Activated CD8-positive, alpha-beta memory T cell treated with anti-CD3 and anti-CD28 coated beads, Interleukin-2, amount 50 U/mL, for 4 hours (primary cell): ENCODE data around the gene OOSP2.
"Not testable (repeated sequence)": the region's sequence is repeated elsewhere in the genome, so short reads cannot be mapped to it uniquely, and the experiment has no call there.

Experiments
- DNase-seq: peaks from one replicate; pipeline ENCODE4 v3.0.0-alpha.2; 2020

OOSP2 gene, protein sequence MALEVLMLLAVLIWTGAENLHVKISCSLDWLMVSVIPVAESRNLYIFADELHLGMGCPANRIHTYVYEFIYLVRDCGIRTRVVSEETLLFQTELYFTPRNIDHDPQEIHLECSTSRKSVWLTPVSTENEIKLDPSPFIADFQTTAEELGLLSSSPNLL

GRCh38 chr11:60040109-60040508, at the start of gene OOSP2:
TSS of gene OOSP2 (plus strand) at chr11:60040409. CDS start at chr11:60040460, 51 bp downstream.
- DNase-seq = no peak

DNA sequence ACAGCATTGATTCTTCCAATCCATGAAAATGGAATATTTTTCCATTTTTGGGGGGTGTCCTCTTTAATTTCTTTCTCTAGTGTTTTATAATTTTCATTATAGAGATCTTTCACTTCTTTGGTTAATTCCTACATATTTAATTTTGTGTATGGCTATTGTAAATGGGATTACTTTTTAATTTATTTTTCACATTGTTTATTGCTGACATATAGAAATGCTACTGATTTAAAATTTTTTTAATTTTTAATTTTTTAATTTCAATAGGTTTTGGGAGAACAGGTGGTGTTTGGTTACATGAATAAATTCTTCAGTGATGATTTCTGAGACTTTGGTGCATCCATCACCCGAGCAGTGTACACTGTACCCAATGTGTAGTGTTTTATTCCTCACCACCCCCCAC, 49.8 kb upstream of the OOSP2 start:
- DNase-seq = no peak

- DNase-seq = no peak
These were observed 47.8 kb upstream of the OOSP2 start for GRCh38 chr11:59992425-59992824.

DNA sequence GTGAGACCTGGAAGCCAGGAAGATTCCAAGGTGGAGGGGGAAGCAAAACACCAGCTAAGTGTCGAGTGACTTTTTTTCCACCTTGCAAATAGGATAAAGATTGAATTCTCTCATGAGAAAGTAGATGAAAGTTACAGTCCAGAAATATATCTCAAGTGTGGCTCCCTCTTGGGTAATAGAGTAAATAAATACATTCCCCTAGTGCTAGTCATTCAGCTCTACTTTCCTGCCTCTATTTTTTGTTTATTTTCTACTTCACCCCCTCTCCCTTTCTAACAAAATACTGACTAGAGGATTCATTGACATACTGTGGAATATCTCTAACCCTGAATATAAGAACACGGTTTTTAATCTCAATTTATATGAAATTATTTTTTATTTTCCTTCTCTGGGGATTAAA, 42.4 kb upstream of the OOSP2 start:
- DNase-seq = no peak

DNA sequence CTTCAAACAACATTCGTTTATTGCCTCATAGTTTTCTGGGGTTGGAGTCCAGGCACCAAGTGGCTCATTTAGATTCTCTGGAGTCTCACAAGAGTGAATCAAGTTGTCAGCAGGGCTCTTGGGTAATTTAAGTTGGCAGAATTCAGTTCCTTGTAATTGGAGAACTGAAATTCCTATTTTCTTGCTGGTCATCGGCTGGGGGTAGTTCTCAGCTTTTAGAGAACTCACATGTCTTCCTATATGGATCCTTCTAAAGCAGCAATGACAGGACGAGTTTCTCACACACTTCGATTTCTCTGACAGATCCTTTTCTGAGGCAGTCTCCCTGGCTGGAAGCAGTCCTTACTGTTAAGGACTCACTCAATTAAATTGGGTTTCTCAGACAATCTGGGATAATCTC, 40.5 kb upstream of the OOSP2 start:
- no peak for DNase-seq

- no peak for DNase-seq
These were observed 36.5 kb upstream of the OOSP2 start for GRCh38 chr11:60003729-60004128.

- no peak for DNase-seq
These were observed 34.8 kb upstream of the OOSP2 start for GRCh38 chr11:60005360-60005759.

- no peak for DNase-seq
These were observed 23.3 kb upstream of the OOSP2 start, which contains the start of gene OOSP4B for GRCh38 chr11:60016881-60017280. TSS of gene OOSP4B (plus strand) at chr11:60017181.

GRCh38 chr11:60018058-60018457, 22.2 kb upstream of the OOSP2 start:
- no peak for DNase-seq

DNA sequence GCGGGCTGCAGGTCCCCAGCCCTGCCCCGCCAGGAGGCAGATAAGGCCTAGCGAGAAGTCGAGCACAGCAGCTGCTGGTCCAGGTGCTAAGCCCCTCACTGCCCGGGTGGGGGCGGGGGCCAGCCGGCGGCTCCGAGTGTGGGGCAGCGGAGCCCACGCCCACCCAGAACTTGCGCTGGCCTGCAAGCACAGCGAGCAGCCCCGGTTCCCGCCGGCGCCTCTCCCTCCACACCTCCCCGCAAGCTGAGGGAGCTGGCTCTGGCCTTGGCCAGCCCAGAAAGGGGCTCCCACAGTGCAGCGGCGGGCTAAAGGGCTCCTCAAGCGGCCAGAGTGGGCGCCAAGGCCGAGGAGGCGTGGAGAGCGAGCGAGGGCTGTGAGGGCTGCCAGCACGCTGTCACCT, 19.8 kb upstream of the OOSP2 start:
- not testable (repeated sequence) for DNase-seq

GRCh38 chr11:60029015-60029632, 11.1 kb upstream of the OOSP2 start:
- DNase-seq = no peak

GRCh38 chr11:60050422-60050821, 10.2 kb downstream of the OOSP2 start:
- not testable (repeated sequence) for DNase-seq

- not testable (repeated sequence) for DNase-seq
These were observed 10.6 kb downstream of the OOSP2 start for GRCh38 chr11:60050839-60051238.

- no peak for DNase-seq
These were observed 16.2 kb downstream of the OOSP2 start, which contains the start of gene MS4A3 for GRCh38 chr11:60056349-60056969. TSS of gene MS4A3 (plus strand) at chr11:60056665. CDS start at chr11:60061161, 4,496 bp downstream.

GRCh38 chr11:60059052-60059451, 18.8 kb downstream of the OOSP2 start:
- no peak for DNase-seq

GRCh38 chr11:60059521-60060240, 19.5 kb downstream of the OOSP2 start:
- DNase-seq = no peak

GRCh38 chr11:60064111-60064510, 23.9 kb downstream of the OOSP2 start:
- no peak for DNase-seq

DNA sequence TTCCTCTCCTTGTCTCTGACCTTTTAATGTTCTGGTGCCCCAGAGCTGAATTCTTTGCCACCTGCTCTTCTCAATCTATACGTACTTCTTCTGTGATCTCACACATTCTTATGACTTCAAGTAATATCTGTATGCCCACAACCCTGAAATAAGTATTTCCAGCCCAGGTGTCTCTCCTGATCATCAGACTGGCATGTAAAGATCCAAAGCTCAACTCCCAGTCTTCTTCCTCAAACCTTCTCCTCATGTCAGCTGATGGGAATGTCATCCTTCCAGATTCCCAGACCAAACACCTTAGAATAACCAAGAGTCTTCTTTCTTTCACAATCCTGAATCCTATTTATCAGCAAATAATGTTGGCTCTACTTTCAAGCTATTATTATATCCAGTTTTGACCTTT, 25.6 kb downstream of the OOSP2 start:
- DNase-seq = no peak

- no peak for DNase-seq
These were observed 29.2 kb downstream of the OOSP2 start for GRCh38 chr11:60069450-60069849.

- DNase-seq = not testable (repeated sequence)
These were observed 31.4 kb downstream of the OOSP2 start for GRCh38 chr11:60071644-60072043.

DNA sequence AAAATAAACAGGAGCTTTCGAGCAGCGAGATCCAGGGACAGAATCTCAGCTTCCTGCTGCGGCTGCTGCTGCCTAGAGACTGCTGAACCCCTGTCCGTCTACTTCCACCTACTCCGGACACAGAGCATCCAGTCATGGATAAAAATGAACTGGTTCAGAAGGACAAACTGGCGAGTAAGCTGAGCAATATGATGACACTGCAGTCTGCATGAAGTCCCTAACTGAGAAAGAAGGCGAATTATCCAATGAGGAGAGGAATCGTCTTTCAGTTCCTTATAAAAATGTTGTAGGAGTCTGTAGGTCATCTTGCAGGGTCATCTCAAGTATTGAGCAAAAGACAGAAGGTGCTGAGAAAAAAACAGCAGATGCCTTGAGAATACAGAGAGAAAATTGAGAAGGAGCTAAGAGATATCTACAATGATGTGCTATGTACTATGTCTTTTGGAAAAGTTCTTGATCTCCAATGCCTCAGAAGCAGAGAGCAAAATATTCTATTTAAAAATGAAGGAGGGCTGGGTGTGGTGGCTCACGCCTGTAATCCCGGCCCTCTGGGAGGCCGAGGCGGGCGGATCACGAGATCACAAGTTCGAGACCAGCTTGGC, 37.1 kb downstream of the OOSP2 start:
- no peak for DNase-seq

- no peak for DNase-seq
These were observed 37.8 kb downstream of the OOSP2 start for GRCh38 chr11:60077981-60078380.

DNA sequence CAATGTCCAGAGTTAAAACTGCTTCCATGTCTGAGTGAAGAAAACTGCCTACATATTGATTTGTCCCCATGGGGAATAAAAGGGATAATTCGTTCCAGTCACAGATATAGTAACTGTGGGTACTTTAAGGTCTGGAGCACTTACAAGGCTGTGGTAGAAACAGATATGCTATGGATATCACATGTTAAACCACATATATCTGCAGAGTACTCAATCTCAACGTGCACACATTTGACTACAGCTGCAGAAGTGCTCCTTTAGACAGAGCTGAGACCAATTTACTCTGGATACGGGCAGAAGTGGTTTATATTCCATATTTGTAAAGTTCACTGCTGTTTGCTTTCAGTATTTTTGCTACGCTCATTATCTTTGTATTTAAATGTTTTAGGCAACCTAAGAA, 38.5 kb downstream of the OOSP2 start:
- DNase-seq = no peak
